Right renal pelvis (tissue), 4 donors: Measurements from ENCODE around the gene SHISA5. TPM values are rescaled to one million over a fixed set of nuclear protein-coding genes. Genes with fewer than 3 reads are reported as not detected.
"Not testable (repeated sequence)": the region's sequence is repeated elsewhere in the genome, so short reads cannot be mapped to it uniquely, and the experiment has no call there.

Source experiments
- DNase-seq, 4 donors: peaks; one replicate each; pipeline ENCODE4 v3.0.0-alpha.2; 2013; ENCODE audit warnings: low read depth in 4 of 4, low spot score in 3 of 4, missing footprints in 1 of 4
- polyA plus RNA-seq, 4 donors: library from polyadenylated mRNA; unstranded; fragments of 120-200 nt; gene quantifications; one replicate each; pipeline ENCODE4 v1.2.1, GENCODE V29; 2013; ENCODE audit not compliant: insufficient read length in 4 of 4

SHISA5 gene
- polyA plus RNA-seq, 4 donors, result 111 to 120 (median 112) TPM

DNA sequence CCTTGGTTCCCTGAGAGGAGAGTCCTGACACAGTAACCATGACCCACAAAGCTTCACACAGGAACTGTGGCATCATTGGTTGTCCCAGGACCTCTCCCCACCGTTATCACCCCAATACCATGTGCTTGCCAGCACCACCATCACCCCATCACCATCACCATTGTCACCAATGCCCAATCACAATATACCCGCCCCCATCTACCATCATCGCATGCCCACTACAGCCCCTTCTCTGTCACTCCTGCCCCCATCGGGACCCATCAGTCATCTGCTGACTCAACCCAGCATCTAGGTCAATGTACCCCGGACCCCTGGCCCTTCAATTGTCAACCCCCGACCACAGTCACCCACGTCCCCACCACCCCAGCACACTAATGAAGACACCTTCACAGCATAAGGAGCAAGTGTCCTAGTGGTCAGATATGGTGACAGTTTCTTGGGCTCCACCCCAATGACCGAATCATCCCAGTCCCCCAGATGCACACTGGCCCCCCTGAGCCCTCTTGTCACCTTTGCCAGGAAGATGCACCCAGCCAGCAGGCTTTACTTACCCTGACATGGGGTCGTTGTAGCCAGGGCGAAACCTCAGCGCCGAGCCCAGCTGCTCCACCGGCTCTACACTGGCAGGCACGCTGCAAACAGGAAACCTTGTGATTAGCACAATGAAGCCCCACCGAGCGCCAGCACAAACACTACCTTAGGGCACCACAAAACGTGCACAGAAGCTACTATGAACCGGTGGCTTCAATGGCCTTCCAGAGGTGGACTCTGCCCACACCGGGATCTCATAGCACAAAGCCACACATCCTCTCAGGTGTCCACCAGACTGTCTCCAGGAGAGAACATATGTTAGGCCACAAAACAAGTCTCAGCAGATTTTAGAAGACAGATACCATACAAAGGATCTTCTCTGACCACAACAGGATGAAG is 25.1 kb downstream of the SHISA5 start:
- DNase-seq, result no peak

DNA sequence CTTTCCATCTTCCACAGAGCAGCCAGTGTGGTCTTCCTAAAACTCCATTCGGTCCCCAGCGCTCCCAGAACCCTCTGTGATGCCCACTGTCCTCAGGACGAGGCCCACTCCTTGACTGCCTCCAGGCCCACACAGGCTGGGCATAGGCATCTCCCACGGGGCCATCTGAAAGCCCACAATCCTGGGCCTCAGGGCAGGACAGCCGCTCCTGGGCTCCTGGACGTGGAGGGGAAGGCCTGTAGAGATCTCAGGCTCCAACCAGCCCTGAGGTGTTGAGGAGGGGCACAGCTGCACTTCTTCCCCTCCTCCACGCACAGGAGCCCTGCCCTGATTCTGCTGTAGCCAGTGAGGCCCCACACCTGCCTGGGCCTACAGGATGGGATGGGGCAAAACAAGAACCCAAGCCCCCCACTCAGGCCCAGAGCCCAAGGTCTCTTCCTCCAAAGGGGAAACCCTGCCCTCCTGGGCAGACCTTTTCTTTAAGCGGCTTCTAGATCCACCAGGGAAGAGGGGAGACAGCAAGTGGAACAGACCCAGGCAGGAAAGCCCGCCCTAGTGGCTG is 25.9 kb downstream of the SHISA5 start:
- no peak for DNase-seq

DNA sequence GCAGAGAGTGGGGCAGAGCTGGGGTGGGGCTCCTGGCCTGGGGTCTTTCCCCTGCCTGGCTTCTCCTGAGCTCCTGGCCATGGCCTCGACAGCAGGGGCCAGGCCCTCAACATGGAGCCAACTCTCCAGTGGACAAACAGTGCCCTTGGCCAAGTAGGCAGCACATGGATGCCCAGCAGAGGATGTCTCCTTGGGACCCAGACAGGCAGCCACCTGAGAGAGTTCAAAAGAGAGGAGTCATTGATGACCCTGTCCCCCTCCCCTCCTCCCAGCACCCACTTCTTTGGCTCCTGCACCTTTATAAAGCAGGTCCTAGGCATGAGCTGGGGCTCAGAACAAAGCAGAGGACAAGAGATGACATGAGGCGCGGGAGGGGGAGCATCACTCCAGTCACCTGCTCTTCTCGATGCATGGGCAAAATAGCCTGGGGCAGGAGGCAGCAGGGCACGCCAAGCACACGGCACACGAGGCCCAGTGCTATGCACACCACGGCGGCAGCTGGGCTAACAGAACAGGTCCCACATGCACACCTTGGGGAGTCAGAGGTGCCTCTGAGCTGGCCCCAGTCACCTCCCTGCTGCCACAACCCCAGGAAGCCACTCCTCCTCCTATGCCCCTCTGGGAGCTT is 27.4 kb downstream of the SHISA5 start:
- no peak for DNase-seq

DNA sequence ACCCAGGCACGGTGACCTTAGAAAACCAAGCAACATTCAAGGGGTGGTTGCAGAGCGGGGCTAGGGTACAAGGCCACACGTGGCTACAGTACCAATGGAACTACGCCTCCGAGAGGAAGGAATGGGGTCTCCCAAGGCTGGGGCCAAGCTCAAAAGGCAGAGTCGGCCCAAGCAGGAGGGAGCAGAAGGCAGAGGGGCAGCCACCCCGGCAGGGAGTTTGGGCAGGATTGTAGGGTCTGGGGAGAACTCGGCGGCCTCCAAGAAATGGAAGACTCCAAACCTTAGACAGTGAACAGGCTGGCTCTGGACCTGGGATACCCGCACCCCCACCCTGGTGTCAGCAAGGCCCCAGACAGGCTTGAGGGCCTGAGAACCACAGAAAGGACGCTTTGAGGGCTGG is 28.8 kb downstream of the SHISA5 start:
- no peak for DNase-seq

DNA sequence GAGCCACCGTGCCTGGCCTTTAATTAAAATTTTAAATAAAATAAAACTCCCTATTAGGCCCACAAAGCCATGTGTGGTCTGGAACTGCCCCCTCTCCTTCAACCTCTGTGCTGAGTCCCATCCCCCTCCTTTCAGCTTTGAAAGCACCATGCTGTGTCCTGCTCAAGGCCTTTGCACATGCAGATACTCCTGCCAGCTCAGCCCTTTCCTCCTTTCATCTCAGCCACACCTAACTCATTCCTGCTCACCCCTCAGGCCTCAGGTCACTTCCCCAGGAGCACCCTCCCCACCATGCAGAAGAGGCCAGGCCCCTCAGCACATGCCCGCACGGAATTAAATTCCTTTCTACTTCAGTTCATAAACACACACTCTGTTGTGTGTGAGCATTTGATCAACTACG is 29.4 kb downstream of the SHISA5 start:
- no peak for DNase-seq

DNA sequence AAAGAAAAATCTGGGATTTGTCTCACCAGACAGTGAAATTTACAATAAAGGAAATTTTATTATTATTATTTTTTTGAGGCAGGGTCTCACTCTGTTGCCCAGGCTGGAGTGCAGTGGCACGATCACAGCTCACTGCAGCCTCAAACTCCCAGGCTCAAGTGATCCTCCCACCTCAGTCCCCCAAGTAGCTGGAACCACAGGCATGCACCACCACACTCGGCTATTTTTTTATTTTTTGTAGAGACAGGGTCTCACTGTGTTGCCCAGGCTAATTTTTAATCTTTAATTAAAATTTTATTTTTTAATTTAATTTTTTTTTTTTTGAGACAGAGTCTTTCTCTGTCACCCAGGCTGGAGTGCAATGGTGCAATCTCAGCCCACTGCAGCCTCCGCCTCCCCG is 29.9 kb downstream of the SHISA5 start:
- not testable (repeated sequence) for DNase-seq

DNA sequence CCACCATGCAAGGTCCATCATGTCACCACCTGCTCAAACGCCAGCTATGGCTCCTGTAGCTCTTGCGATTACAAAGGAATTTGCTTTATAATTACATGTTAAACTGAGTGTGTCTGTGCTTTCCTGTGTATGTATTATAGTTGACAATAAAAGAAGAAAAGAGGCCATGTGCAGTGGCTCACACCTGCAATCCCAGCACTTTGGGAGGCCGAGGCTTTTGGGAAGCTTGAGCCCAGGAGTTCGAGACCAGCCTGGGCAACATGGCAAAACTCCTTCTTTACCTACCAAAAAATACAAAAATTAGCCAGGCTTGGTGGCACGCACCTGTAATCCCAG is 30.4 kb downstream of the SHISA5 start:
- peak in 1 of 4 donors; percentile 12 for DNase-seq

DNA sequence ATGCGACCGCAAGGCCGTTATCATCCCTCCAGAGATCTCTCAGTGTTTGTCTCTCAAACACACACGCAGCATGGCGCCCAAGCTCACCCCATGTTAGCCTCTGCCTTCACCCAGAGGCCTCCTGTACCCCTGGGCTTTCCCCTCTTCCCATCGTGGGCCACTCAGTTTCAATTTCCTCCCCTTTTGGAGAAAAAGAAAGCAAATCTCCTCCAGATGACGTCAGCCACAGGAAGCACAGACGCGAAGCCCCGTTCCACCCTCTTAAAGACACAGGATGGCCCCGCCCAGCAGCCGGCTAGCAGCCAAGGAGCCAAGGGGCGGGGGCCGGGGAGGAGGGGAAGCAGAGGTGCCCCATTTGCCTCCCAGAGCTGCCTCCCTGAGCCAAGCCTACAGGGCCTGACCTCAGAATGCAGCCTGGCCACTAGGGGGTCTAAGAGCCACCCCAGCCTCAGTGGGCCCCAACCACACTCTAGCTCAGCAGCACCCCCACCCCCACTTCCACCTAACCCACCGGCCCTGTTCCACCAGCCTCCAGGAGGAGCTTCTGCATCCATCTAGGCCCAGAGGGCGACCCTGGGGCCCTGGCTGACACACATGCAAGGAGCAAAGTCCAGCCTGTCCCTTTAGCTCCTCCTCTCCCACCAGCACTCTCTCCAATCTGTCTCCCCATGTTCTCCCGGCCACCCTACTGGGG is 30.9 kb downstream of the SHISA5 start:
- peak; percentile 78 to 82 (median 81) for DNase-seq

DNA sequence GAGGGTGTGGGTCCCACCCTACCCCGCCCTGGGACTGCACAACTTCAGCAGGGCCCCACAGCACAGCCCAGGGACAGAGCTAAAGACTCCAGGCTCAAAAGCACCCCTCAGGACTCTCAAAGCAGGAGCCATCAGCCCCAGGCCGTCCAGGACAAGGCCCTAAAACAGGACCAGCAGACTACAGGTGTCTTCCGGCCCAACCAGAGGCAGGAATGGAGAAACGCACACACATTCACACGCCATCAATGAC is 31.4 kb downstream of the SHISA5 start:
- DNase-seq, result no peak

DNA sequence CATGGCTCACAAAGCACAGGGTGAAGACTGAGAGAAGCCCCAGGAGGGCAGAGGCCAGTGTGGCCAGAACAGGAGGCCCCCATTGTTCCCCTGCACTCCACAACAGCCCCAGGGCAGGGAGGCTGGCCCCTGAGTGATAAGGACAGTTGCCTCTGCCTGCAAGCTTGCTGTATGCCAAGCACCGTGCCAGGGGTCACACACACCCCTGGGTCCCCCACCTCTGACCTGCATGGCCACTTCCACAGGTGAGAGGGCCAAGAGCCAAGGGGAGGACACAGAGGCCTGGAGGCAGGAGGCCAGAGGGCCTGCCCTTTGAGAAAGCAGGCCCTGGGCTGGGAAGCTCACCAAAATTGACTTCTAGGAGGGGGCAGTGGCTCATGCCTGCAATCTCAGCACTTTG is 33.7 kb downstream of the SHISA5 start:
- DNase-seq, result no peak

DNA sequence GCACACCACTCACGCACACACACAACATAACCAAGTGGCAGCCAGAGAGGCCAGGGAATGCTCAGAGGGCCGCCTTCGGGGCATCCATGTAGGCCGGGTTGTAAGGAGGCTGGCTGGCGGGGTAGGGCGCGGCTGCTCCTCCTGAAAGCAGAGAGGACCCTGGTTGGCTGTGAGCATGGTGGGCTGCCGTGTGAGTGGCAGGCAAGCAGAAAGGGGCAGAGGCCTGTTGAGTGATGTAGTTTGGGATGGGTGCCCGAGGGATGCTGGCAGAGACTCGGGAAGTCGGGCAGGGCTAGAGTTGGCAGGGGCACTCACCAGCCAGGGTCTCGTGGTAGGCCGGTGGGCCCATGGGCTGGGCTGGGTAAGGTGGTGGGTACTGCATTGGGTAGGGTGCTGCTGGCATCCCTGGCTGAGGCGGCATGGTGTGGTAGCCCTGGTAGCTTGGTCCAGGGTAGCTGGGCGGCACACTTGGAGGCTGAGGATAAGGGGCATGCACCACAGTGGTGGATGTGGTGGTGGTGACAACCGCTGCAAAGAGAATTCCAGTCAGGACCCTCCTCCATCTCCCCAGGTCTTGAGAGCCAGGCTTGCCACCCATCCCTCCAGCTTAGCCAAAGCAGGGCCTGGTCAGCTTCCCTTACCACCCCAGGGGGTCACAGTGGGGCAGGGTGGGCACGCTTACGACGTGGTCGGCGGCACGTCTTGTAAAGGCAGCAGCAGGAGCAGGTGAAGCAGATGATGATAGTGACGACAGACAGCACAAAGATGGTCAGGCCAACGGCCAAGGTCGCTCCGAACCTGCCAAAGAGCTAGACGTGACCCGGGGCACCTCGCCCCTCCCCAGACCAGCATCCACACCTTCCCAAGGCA is 34.7 kb downstream of the SHISA5 start:
- no peak for DNase-seq

DNA sequence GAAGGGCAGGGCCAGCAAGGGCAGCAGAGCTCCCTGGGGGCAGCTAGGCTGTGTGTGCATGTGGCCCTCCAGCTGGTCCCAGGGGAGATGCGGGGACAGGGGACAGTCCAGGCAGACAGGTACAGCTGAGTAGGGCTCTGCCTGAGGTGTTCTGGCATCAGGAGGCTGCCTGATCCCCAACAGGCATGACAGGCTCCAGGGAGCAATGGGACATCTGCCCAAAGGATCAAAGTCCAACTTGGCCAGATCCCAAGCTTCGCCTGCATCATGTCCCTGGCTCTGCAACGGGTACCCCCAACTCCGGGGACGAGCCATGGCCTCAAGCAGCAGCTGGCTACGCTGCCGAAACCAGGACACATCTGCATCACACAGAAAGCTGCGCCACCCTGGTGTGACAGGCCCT is 35.6 kb downstream of the SHISA5 start:
- no peak for DNase-seq

DNA sequence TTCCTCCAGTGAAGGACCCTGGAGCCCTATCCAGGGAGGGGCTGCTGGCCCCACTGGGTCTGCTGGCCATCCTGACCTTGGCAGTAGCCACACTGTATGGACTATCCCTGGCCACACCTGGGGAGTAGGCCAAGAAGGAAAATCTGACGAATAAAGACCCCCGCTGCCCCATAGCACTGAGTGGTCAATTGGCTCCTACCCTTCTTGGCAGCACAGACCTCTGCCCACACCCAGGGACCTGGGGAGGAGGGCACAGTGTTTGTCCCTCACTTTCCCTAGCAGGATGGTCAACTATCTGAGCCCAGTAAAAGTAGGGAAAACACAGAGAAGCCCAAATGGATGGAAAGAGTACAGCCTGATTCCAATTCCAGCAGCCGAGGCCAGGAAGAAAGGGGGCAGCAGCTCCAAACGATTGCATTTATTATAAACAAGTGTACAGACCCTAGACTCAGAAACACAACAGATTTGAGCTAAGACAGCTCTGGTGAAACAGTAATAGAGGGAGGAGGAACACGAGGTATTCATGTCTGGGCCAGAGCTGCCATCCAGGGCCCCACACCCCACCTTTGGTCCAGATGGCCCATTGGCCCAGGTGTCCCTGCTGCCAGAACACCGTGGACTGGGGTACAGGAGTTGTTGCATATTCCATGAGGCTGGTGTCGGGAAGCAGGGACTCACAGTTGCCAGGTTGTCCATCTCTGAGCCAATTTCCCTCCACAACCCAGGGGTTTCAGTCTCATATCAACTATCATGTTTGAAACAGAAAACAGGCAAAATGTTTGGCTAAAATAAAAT is 36.3 kb downstream of the SHISA5 start:
- no peak for DNase-seq

DNA sequence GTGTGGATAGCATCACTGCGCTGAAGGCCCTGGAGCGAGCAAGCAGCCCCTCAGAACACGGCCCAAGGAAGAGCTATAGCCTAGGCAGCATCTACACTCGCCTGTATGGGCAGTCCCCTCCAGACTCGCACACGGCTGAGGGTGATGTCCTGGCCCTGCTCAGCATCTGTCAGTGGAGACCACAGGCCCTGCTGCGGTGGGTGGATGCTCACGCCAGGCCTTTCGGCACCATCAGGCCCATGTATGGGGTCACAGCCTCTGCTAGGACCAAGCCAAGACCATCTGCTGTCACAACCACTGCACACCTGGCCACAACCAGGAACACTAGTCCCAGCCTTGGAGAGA is 36.9 kb downstream of the SHISA5 start:
- no peak for DNase-seq

DNA sequence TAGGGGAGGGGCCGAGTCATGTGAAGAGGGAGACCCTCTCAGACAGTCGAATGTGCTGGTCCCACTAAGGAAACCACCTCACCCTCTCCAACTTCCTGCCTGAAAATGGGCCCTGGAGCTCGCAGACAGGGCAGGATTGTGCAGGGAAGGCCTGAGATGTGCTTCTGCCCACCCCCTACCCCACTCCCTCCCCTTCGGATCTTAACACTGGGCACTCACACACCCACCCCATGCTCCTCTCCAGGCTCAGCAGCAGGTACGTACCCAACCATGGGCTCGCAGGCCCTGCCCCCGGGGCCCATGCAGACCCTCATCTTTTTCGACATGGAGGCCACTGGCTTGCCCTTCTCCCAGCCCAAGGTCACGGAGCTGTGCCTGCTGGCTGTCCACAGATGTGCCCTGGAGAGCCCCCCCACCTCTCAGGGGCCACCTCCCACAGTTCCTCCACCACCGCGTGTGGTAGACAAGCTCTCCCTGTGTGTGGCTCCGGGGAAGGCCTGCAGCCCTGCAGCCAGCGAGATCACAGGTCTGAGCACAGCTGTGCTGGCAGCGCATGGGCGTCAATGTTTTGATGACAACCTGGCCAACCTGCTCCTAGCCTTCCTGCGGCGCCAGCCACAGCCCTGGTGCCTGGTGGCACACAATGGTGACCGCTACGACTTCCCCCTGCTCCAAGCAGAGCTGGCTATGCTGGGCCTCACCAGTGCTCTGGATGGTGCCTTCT is 37.4 kb downstream of the SHISA5 start:
- DNase-seq, result no peak

DNA sequence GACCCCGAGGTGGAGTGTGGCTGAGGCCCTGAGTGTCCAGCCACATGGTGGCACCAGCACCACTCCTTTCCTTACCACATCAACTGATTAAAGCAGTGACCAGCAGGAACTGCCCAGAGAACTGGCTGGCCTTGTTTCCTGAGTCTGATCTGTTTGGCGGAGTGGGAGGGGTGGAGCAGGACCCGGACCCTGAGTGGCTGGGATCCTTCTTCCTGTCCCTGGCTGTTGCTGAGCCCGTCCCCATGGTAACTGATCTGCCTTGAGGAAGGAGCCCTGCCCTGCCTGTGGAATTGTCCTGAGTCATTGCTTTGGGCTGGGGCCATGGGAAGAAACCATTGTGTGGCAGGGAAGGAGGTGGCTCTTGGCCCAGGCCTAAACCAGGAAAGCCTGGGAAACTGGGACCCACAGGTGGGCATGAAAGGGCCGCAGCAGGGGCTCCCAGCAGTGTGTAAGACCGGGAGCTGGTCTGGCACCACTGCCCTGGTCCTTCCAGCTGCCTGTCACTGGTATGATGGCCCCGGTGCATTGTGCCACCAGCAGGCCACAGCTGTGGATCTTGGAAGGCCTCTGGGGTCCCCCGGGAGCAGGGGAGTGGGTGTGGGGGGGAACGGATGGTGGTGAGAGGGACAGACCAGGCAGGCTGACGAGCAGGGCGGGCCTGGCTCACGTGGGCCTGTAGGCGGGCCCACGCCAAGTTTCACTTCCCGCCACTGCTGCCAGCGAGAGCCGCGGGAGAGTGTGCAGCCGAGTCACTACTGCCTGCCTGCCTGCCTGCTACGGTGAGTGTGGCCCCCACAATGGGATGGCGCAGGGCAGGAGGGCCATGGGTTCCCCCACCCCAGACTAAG is 38.2 kb downstream of the SHISA5 start:
- DNase-seq, result peak; percentile 87 to 98 (median 97)

DNA sequence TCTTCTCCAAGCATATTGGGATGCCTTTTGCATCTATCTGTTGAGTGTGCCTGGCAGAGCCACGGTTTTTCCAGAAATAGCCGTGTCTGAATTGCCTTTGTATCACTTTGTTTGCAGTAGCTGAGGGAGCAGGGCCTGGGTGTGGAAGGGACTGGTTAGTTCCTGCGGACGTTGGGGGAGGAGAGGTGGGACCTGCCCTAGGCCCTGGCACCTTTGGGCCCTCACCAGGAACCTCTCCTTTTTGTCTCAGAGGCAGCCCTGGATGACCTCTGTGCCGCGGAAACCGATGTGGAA is 38.8 kb downstream of the SHISA5 start:
- no peak for DNase-seq

DNA sequence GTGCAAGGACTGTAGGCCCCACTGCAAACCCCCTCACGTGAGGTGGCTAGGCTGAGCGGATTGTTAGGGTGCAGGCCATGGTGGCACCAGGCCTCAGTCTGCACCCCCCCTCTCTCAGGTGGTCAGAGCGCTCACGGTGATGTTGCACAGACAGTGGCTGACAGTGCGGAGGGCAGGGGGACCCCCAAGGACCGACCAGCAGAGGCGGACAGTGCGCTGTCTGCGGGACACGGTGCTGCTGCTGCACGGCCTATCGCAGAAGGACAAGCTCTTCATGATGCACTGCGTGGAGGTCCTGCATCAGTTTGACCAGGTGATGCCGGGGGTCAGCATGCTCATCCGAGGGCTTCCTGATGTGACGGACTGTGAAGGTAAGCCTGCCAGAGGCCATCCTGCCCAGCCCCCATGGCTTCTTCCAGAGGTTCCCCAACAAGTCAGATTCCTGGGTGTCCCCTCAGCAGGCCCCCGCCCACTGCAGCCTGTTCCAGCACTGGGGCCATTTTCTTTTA is 39.2 kb downstream of the SHISA5 start:
- no peak for DNase-seq
